HT-29 (cell line): ENCODE data around the gene SORCS2. TPM values are rescaled to one million over a fixed set of nuclear protein-coding genes. Genes with fewer than 3 reads are reported as not detected.

ENCODE experiments used
- DNase-seq: peaks from one replicate; pipeline ENCODE4 v3.0.0-alpha.2; 2015; ENCODE audit warnings: low spot score
- total RNA-seq: library from RNA; depleted of rRNA; stranded (reverse); fragments of >200 nt; shearing (Covaris generic); gene quantifications from 2 replicates; pipeline ENCODE4 v1.2.3, GENCODE V29; 2014

SORCS2 gene
- total RNA-seq, 1 experiment from 2014 or later: not detected

GRCh38 chr4:7412554-7412912, 220.2 kb downstream of the SORCS2 start:
- DNase-seq: no peak

GRCh38 chr4:7414046-7414445, 221.7 kb downstream of the SORCS2 start:
- DNase-seq: no peak

- no peak for DNase-seq
Measured at GRCh38 chr4:7414736-7415510, 222.6 kb downstream of the SORCS2 start.

DNA sequence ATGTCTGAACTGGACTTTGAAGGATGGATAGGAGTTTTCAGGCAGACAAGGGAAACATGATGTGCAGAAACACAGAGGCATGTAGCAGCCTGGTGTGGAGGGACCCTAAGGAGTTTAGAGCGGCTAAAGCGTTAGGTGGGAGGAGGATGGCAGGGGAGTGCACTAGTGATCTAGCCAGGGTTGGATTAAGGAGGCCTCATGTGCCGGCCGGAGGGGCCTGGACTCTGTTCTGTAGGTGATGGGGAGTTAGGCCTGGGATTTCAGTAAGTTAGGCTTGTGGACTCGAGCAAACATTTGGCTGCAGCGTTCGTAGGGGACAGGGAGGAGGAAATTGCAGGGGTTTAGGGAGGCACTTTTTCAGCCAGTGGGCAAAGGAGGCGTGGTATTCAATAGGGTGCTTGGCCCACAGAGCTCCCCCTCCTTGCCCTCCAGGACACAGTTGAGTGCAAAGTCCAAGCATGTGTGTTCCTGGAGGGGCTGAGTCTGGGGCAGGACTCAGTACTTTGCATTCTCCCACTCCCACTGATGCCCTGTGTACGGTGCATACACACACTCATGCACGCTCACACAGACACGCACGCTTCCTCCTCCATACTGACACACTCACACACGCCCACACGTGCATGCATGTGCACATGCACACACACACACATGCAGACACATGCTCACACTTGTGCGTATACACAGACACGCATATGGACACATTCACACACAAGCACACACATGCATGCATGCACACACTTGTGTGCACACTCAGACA, 223.8 kb downstream of the SORCS2 start:
- no peak for DNase-seq

- no peak for DNase-seq
Measured at GRCh38 chr4:7416745-7417432, 224.6 kb downstream of the SORCS2 start.

DNA sequence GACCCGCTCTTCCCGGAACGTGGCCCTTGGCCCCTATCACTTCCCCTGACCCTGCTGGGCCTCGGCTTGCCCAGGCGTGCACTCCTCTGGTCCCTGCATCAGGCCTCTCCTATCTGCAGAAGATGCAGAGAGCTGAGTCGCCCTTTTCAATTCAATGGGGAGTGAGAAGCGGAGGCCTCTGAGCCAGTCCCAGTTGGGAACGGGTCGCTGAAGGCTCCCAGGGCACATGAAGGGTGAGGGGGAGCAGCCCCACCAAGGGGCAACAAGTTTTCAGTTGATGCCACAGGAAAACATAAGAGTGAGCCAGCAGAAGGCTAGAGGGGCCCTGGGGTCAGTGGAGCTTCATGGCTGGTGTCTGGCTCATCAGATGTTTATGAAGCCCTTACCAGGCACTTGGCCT, 225.3 kb downstream of the SORCS2 start:
- DNase-seq: no peak

- DNase-seq: no peak
Measured at GRCh38 chr4:7418131-7418943, 226.0 kb downstream of the SORCS2 start.

DNA sequence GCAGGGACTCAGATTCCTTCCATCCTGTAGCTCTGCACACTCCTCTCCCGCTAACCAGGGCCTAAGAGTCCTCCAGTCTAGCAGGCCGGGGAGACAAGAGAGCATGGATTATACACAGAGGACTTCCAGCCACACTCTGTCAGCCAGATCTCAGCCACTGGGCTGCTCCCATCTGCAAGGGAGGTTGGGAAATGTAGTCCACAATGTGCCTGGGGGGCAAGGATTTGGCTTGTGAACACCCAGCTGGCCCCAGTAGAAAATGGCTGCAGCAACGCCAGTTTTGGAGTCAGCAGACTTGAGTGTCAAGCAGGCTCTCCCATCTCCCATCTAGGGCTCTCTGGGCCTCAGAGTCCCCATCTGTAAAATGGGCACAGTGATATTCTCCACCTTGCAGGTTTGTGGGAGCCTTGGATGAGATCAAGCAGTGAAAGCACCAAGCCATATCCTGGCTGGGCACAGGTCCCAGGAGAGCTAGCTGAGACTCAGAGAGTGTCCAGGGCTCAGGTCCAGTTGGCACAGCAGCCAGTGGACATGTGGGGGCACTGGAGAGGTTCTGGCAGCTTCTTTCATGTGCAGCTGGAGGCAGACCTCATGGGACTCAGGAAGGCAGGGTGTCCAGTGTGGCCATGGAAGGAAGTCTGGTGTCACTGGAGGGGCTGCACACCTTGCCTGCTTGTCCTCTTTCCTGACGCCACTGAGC, 227.8 kb downstream of the SORCS2 start:
- no peak for DNase-seq

DNA sequence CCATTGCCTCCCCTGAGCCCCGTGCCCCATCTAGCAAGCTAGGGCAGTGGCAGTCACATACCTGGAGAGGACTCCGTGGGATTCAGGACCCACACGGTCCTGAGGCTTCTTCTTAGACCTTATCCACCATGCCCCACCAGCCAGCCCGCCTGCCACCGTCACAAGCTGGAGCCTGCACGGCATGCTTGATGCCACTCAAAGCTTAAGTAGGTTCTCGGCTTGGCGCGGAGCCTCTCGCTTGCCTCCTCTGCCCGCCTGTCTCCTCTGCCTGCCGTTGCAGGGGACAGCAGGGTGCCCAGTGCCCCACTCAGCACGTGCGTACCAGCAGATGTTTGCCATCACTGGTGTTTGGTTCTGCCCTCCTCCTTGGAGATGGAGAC, 228.3 kb downstream of the SORCS2 start:
- no peak for DNase-seq

GRCh38 chr4:7421356-7422150, 229.2 kb downstream of the SORCS2 start:
- no peak for DNase-seq

- DNase-seq: no peak
Measured at GRCh38 chr4:7422151-7422897, 230.0 kb downstream of the SORCS2 start.

DNA sequence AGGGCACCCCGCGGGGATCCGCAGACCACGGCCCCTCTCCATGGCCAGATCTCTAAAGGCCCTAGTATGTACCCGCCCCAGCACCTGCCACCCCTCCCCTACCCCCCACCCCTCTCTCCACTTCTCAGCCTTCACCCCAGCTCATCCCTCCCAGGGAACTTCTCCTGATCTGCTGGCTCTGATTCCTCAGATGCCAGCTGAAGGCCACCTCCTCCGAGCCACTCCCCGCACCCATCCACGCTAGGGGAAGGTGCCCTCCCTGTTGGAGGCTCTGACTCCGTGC, 230.5 kb downstream of the SORCS2 start:
- DNase-seq: no peak

DNA sequence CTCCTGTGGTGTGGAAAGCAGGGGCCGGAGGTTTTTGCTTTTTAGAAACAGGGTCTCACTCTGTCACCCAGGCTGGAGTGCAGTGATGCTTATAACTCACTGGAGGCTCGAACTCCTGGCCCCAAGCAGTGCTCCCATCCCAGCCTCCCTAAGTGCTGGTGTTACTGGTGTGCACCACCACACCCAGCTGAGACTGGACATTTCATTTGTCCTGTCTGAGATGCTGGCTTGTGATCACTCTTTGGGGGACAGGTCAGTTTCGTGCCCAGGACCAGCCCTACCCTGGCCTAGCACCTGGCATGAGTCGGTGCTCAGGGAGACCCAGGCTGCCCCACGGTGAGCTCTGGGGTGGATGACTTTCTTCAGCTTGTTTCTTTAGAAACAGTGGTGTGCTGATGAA, 231.1 kb downstream of the SORCS2 start:
- no peak for DNase-seq

DNA sequence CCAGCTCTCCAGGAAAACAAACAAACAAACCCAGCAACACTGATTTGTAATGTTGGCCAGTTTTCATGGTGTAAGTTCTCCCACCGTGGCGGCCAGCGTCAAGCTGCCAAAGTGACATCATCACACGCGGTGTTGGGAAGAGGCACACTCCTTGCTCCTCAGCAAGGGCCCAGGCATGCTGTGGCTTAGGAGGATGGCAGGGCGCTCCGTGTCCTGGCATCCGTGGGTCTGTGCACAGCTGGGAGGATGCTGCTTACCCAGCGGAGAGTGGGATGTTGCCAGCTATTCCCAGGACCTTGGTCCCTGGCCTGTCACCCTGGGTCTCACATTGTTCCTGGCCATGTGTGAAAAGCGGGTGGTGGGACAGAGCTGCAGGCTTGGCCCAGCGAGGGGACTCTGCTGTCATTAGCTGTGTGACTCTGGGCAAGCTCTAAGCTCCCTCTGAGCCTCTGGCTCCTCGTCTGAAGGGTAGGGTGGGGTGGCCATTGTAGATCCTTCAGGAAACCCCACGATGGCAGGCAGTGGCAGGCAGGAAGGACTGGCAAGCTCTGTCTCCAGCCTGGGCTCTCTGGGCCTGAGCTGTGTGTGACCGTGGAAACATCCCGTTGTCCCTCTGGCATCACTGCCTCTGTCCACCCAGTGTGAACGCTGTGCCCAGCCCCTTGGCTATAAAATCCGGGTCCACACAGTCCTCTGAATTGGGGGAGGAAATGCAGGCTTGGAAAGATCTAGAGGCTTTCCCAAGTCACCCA, 231.6 kb downstream of the SORCS2 start:
- no peak for DNase-seq

- DNase-seq: no peak
Measured at GRCh38 chr4:7424553-7425111, 232.3 kb downstream of the SORCS2 start.

DNA sequence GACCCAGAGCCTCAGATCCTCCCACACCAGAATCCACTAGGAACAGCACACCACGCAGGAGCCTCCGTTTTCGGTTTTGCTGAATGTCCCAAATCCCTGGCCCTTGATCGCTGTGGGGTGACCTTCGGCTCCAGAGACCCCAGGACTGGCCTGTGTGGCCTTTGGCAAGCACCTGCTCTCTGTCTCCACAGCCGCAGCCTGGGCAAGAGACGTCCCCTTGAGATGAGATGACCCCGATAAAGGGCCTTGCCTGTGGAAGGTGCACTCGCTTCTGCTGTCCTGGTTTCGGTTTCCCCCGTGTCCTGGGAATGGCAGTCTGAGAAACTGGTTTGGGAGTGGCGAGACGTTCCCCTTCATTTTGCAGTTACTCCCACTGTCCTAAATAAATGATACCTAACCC, 232.8 kb downstream of the SORCS2 start:
- no peak for DNase-seq

- no peak for DNase-seq
Measured at GRCh38 chr4:7425591-7426468, 233.5 kb downstream of the SORCS2 start.
